ENCODE results near the gene RASA3. TPM values are rescaled to one million over a fixed set of nuclear protein-coding genes. Genes with fewer than 3 reads are reported as not detected.

The RASA3 gene
- total and polyA plus RNA-seq, 2 of the 4 experiments (the other 2 are of a cell fraction) = 21.0 to 31.4 TPM

- H2AFZ ChIP-seq (replicated peaks; ENCODE audit: low read length, poor library complexity) = peak overlapping the region; percentile 81
- H4K5ac ChIP-seq (ENCODE audit: low read depth, low read length) = no peak overlapping the region
- no peaks in the 10 kb centered on the region for H3K9me1 ChIP-seq (ENCODE audit: insufficient read depth, low read length)
- 0 out of 2 replicates have a peak overlapping the region, but pooled peaks have one; percentile 3 for H3K23ac ChIP-seq (ENCODE audit: low read depth, low read length)
- no peak overlapping the region for H3K56ac ChIP-seq (ENCODE audit: extremely low read depth, insufficient read depth, low read length)
- H3K14ac ChIP-seq (replicated peaks; ENCODE audit: low read depth, low read length) = no peak overlapping the region
- H3K4ac ChIP-seq (ENCODE audit: low read depth, low read length) = peak overlapping the region; percentile 7; the same call in 1 of the 2 replicates
- no peak overlapping the region for H2BK120ac ChIP-seq (ENCODE audit: low read depth, low read length)
- no peak overlapping the region for H2BK20ac ChIP-seq (ENCODE audit: low read depth, low read length)
- H3K27me3 ChIP-seq (ENCODE audit: control insufficient read depth, insufficient read depth, low read length) = peaks cover 54% of the 10 kb centered on the region
- H3K9ac ChIP-seq (ENCODE audit: low read depth, low read length) = no peak overlapping the region
- no peak overlapping the region for H3K27ac ChIP-seq (ENCODE audit: insufficient read depth, low read length)
- ChIA-PET CTCF (no interaction called here), POLR2A (ENCODE audit: unreplicated experiment) (no interaction called here)
- intact Hi-C loops (cut with micrococcal nuclease) = no loop called here
- no peaks in the 10 kb centered on the region; the same call in 1 of the 2 replicates for H4K20me1 ChIP-seq (ENCODE audit: insufficient read depth, low read length)
- no peak overlapping the region for H3K4me3 ChIP-seq (ENCODE audit: insufficient read depth, low read depth, low read length)
- H2AK5ac ChIP-seq (ENCODE audit: low read depth, low read length) = no peak overlapping the region; the same call in 1 of the 2 replicates
- no peaks in the 10 kb centered on the region; the same call in 1 of the 2 replicates for H3K9me3 ChIP-seq (ENCODE audit: control insufficient read depth, insufficient read depth, low read length)
- BruUV-seq (replicated peaks) = no TSS peak
- in situ Hi-C loops (cut with MboI; ENCODE audit: low sequenced_read_pairs) = no loop called here
- no peaks in the 10 kb centered on the region for H3K79me1 ChIP-seq (ENCODE audit: low read depth in 1 of 2, low read length in 2 of 2)
- no peak overlapping the region for H4K91ac ChIP-seq (ENCODE audit: insufficient read depth, low read depth, low read length)
- dilution Hi-C loops (cut with HindIII; ENCODE audit: low sequenced_read_pairs, unreplicated experiment) = no loop called here
- no peaks in the 10 kb centered on the region for H3K36me3 ChIP-seq (ENCODE audit: control insufficient read depth, insufficient read depth, low read length)
- H2BK15ac ChIP-seq (ENCODE audit: low read depth, low read length) = 0 out of 3 replicates have a peak overlapping the region, but pooled peaks have one; percentile 35
- H2AK9ac ChIP-seq (replicated peaks; ENCODE audit: low read depth, low read length, poor library complexity) = peak overlapping the region; percentile 60
- H3K4me1 ChIP-seq (ENCODE audit: control insufficient read depth, insufficient read depth, low read length) = peaks cover 2% of the 10 kb centered on the region; the same call in 1 of the 2 replicates
- 25% methylated on average over 12 of the region's 32 CpGs; no CpG with 5 or more reads in 1 of the 2 experiments for WGBS, 2 experiments (ENCODE audit: extremely low coverage in 2 of 2, insufficient read length in 1 of 2)
- peak overlapping the region; percentile 11 for H3K4me2 ChIP-seq (ENCODE audit: low read depth, low read length)
- no peak overlapping the region for H2BK5ac ChIP-seq (ENCODE audit: low read depth, low read length, poor library complexity, severe bottlenecking)
- ATAC-seq (ENCODE audit: low read depth) (peak; percentile 85), DNase-seq (peak; percentile 19)
- peak overlapping the region in 1 of 2 experiments; percentile 17; a peak in 1 of 4 replicates for H4K8ac ChIP-seq (ENCODE audit: low read depth in 2 of 2, low read length in 2 of 2)
- H3K18ac ChIP-seq (ENCODE audit: low read depth, low read length) = no peak overlapping the region
- TF ChIP-seq CTCF (conservative IDR thresholded peaks at IDR 0.05; ENCODE audit: low read depth, low read length) (no peak), MAFK (IDR thresholded peaks at IDR 0.05; ENCODE audit: low read depth, low read length) (no peak), CHD1 (IDR thresholded peaks at IDR 0.05; ENCODE audit: low read depth, low read length) (no peak), SMC3 (IDR thresholded peaks at IDR 0.05; ENCODE audit: low read depth, low read length) (no peak), POLR2A (IDR thresholded peaks at IDR 0.05; ENCODE audit: low read depth, low read length) (no peak), MXI1 (IDR thresholded peaks at IDR 0.05; ENCODE audit: borderline replicate concordance, low read depth, low read length) (no peak), USF2 (IDR thresholded peaks at IDR 0.05; ENCODE audit: low read depth, low read length) (no peak), FOS (IDR thresholded peaks at IDR 0.05; ENCODE audit: low read depth, low read length) (no peak), RCOR1 (IDR thresholded peaks at IDR 0.05; ENCODE audit: insufficient replicate concordance, low read length) (no peak), BHLHE40 (IDR thresholded peaks at IDR 0.05; ENCODE audit: low read depth, low read length) (no peak), RFX5 (IDR thresholded peaks at IDR 0.05; ENCODE audit: low read depth, low read length) (no peak), RAD21 (IDR thresholded peaks at IDR 0.05; ENCODE audit: low read length) (no peak), CEBPB (IDR thresholded peaks at IDR 0.05; ENCODE audit: low read depth, low read length) (no peak), NFE2L2 (IDR thresholded peaks at IDR 0.05; ENCODE audit: low read depth, low read length) (no peak), MAZ (IDR thresholded peaks at IDR 0.05; ENCODE audit: borderline replicate concordance, low read depth, low read length) (no peak)
Measured at GRCh38 chr13:114161644-114162532, 29.5 kb upstream of the RASA3 start.

Measured in IMR-90 (cell line).